Mesenchymal stem cell (in vitro differentiated cells and primary cell): ENCODE results near the gene SP6.

Source experiments
- DNase-seq: peaks from one replicate; pipeline ENCODE4 v3.0.0-alpha.2; 2013
- H2AFZ ChIP-seq: one replicate; pipeline ENCODE4 v1.6.1; 2013; ENCODE audit warnings: low read depth, mild to moderate bottlenecking, control low read depth, inconsistent platforms, low read length, moderate library complexity
- H2AK5ac ChIP-seq: 2 replicates; pipeline ENCODE4 v1.6.1; 2013; ENCODE audit warnings: low read length, moderate library complexity, mild to moderate bottlenecking, inconsistent platforms; ENCODE audit not compliant: severe bottlenecking
- H2BK120ac ChIP-seq: one replicate; pipeline ENCODE4 v1.6.1; 2013; ENCODE audit warnings: low read depth, mild to moderate bottlenecking, inconsistent platforms, low read length, moderate library complexity
- H2BK12ac ChIP-seq, 2 experiments: one replicate each; pipeline ENCODE4 v1.6.1; 2013; ENCODE audit warnings: inconsistent platforms in 2 of 2, low read length in 2 of 2, mild to moderate bottlenecking in 2 of 2, moderate library complexity in 2 of 2, control low read depth in 1 of 2
- H2BK15ac ChIP-seq: one replicate; pipeline ENCODE4 v1.6.1; 2013; ENCODE audit warnings: mild to moderate bottlenecking, low read depth, inconsistent platforms; ENCODE audit not compliant: poor library complexity, severe bottlenecking
- H2BK5ac ChIP-seq: 2 replicates; pipeline ENCODE4 v1.6.1; 2013; ENCODE audit warnings: low read depth, mild to moderate bottlenecking, low read length, control low read depth, inconsistent platforms; ENCODE audit not compliant: poor library complexity, severe bottlenecking
- H3K14ac ChIP-seq, 2 experiments: one replicate each; pipeline ENCODE4 v1.6.1; 2013; ENCODE audit warnings: inconsistent platforms in 2 of 2, low read length in 2 of 2, control low read depth in 1 of 2, mild to moderate bottlenecking in 1 of 2, moderate library complexity in 1 of 2
- H3K18ac ChIP-seq, 2 experiments: one replicate each; pipeline ENCODE4 v1.6.1; 2013; ENCODE audit warnings: inconsistent platforms in 2 of 2, low read length in 2 of 2, control low read depth in 1 of 2, low read depth in 1 of 2, mild to moderate bottlenecking in 1 of 2
- H3K23ac ChIP-seq, 2 experiments: one replicate each; pipeline ENCODE4 v1.6.1; 2013; ENCODE audit warnings: inconsistent platforms in 2 of 2, low read length in 2 of 2, mild to moderate bottlenecking in 2 of 2, moderate library complexity in 2 of 2, control low read depth in 1 of 2
- H3K27ac ChIP-seq: 2 replicates; pipeline ENCODE4 v1.5.1; 2013; ENCODE audit warnings: mild to moderate bottlenecking, moderate library complexity, low read length, control low read depth, inconsistent platforms; ENCODE audit not compliant: poor library complexity, severe bottlenecking
- H3K27me3 ChIP-seq, 2 experiments: 2 replicates each; pipeline versions ENCODE4 v1.6.1 to v1.7.0; 2013; ENCODE audit warnings: low read length in 2 of 2, mild to moderate bottlenecking in 2 of 2, moderate library complexity in 2 of 2, control low read depth in 1 of 2, inconsistent platforms in 1 of 2; ENCODE audit not compliant: control insufficient read depth in 1 of 2, insufficient read depth in 1 of 2
- H3K36me3 ChIP-seq, 2 experiments: 2 replicates each; pipeline versions ENCODE4 v1.6.1 to v1.7.0; 2013; ENCODE audit warnings: low read length in 2 of 2, control low read depth in 1 of 2, inconsistent platforms in 1 of 2, low read depth in 1 of 2, mild to moderate bottlenecking in 1 of 2; ENCODE audit not compliant: insufficient read depth in 2 of 2, control insufficient read depth in 1 of 2
- H3K4ac ChIP-seq, 2 experiments: one replicate each; pipeline ENCODE4 v1.6.1; 2013; ENCODE audit warnings: inconsistent platforms in 2 of 2, low read length in 2 of 2, mild to moderate bottlenecking in 2 of 2, moderate library complexity in 2 of 2, control low read depth in 1 of 2, low read depth in 1 of 2
- H3K4me1 ChIP-seq: 2 replicates; pipeline ENCODE4 v1.6.1; 2013; ENCODE audit warnings: low read depth, low read length, control low read depth; ENCODE audit not compliant: control insufficient read depth, insufficient read depth
- H3K4me2 ChIP-seq: 2 replicates; pipeline ENCODE4 v1.6.1; 2013; ENCODE audit warnings: low read length, mild to moderate bottlenecking, inconsistent platforms; ENCODE audit not compliant: poor library complexity, severe bottlenecking
- H3K4me3 ChIP-seq, 2 experiments: 2 replicates each; pipeline versions ENCODE4 v1.5.1 to v1.7.0; 2013; ENCODE audit warnings: low read length in 2 of 2, mild to moderate bottlenecking in 2 of 2, control low read depth in 1 of 2, low read depth in 1 of 2; ENCODE audit not compliant: insufficient read depth in 1 of 2
- H3K79me1 ChIP-seq: replicated peaks from 2 replicates; pipeline ENCODE4 v1.6.1; 2013; ENCODE audit warnings: mild to moderate bottlenecking, control low read depth, low read length, inconsistent platforms; ENCODE audit not compliant: poor library complexity, severe bottlenecking
- H3K9ac ChIP-seq: 2 replicates; pipeline ENCODE4 v1.7.0; 2013; ENCODE audit warnings: mild to moderate bottlenecking, low read length, moderate library complexity
- H3K9me3 ChIP-seq: 2 replicates; pipeline ENCODE4 v1.7.0; 2013; ENCODE audit warnings: mild to moderate bottlenecking, low read length; ENCODE audit not compliant: control insufficient read depth
- H4K8ac ChIP-seq: one replicate; pipeline ENCODE4 v1.6.1; 2013; ENCODE audit warnings: inconsistent platforms, mild to moderate bottlenecking, low read length, moderate library complexity
- H4K91ac ChIP-seq: one replicate; pipeline ENCODE4 v1.6.1; 2013; ENCODE audit warnings: mild to moderate bottlenecking, low read length, inconsistent platforms
- WGBS: methylation state at CpG from one replicate; pipeline ENCODE4 v1.1.7; 2013; ENCODE audit warnings: mixed read lengths; 5-methylcytosine and 5-hydroxymethylcytosine counted together

Gene SP6

DNA sequence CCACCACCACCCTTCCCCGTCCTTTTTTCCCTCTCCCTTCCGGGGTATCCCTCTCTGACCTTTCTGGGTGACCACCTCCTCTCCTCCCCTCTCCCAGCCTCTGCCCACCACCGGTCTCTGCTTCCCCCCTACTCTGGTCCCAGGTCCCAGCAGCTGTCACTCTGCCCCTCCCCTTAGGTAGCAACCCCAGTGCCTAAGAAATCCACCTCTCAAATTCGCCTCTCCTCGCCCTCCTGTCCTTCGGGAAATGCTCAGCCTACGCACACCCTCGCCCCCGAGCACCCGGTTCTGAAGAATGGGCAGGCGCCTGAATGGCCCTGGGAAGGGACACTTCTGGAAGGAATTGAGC is 775 bp upstream of the SP6 start:
- no peak overlapping the region for H2BK15ac ChIP-seq
- H2AFZ ChIP-seq = no peak overlapping the region
- H3K79me1 ChIP-seq = no peaks in the 10 kb centered on the region
- 30% methylated on average over 11 of the region's 11 CpGs for WGBS
- no peak overlapping the region for H3K9ac ChIP-seq
- H3K27me3 ChIP-seq = peaks cover 93 to 95% of the 10 kb centered on the region in 2 experiments
- H4K91ac ChIP-seq = no peak overlapping the region
- no peak overlapping the region for H3K4me3 ChIP-seq
- H4K8ac ChIP-seq = no peak overlapping the region
- H3K4me1 ChIP-seq = peaks cover 12% of the 10 kb centered on the region
- no peaks in the 10 kb centered on the region for H3K9me3 ChIP-seq
- H3K14ac ChIP-seq = no peak overlapping the region
- no peak overlapping the region for H2BK5ac ChIP-seq
- H2BK120ac ChIP-seq = no peak overlapping the region
- H3K27ac ChIP-seq = no peak overlapping the region
- H3K36me3 ChIP-seq = no peaks in the 10 kb centered on the region
- no peak overlapping the region for H3K4me2 ChIP-seq
- H3K18ac ChIP-seq = no peak overlapping the region
- no peak for DNase-seq
- no peak overlapping the region for H3K4ac ChIP-seq
- H2AK5ac ChIP-seq = no peak overlapping the region
- no peak overlapping the region for H2BK12ac ChIP-seq
- no peak overlapping the region for H3K23ac ChIP-seq

DNA sequence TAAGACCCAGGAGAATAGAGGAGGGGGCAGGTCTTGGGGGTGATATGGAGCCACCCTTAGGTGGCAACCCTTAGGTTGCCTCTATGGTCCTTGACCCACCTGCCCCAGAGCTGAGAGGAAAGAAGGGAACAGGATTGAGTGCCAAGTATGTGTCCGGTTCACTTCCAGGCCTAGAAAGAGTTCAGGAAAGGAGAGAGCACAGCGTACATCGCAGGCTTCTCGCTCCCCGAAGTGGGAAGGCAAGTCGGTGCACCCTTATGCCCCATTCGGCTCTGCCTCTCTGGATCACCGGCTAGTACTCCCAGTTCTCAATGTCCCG is 631 bp downstream of the SP6 start:
- DNase-seq = no peak
- H2BK120ac ChIP-seq = no peak overlapping the region

DNA sequence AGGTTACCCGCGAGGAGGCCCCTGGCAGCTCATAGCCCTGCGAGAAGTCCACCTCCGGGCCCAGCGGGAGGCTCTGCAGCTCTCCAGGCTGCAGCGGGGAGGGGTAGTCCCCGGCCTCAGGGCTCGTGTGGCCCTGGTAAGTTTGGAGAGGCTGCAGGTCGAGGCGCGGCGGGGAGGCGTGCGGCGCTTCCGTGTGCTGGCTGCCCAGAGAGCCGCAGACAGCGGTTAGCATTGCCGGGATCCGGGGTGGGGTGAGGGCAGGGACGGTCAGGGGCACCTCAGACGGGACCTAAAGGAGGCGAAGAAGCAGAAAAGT is 2.8 kb downstream of the SP6 start:
- Histone ChIP-seq H3K14ac (no peak overlapping the region), H3K4me3 (no peak overlapping the region), H3K9ac (no peak overlapping the region), H4K8ac (no peak overlapping the region), H2BK15ac (no peak overlapping the region), H3K79me1 (no peaks in the 10 kb centered on the region), H3K4ac (no peak overlapping the region), H4K91ac (no peak overlapping the region), H3K9me3 (no peaks in the 10 kb centered on the region), H2BK12ac (no peak overlapping the region), H2AK5ac (no peak overlapping the region), H3K27me3 (peaks cover 75 to 87% of the 10 kb centered on the region in 2 experiments), H2BK5ac (no peak overlapping the region), H3K4me1 (peaks cover 12% of the 10 kb centered on the region), H3K27ac (no peak overlapping the region), H3K36me3 (no peaks in the 10 kb centered on the region), H3K23ac (no peak overlapping the region), H3K4me2 (no peak overlapping the region), H2BK120ac (no peak overlapping the region), H2AFZ (no peak overlapping the region), H3K18ac (no peak overlapping the region)
- DNase-seq = no peak
- WGBS = 38% methylated on average over 14 of the region's 23 CpGs

More for the DNA sequence above, 631 bp downstream of the SP6 start:
- no peak overlapping the region for H2BK12ac ChIP-seq
- no peak overlapping the region for H3K18ac ChIP-seq
- no peak overlapping the region for H4K91ac ChIP-seq
- no peak overlapping the region for H3K27ac ChIP-seq
- H3K4me2 ChIP-seq = peak overlapping the region; percentile 78
- 20% methylated on average over 9 of the region's 9 CpGs for WGBS
- H3K4me3 ChIP-seq = peak overlapping the region in 1 of 2 experiments; percentile 61
- no peak overlapping the region for H2AFZ ChIP-seq
- no peak overlapping the region for H3K23ac ChIP-seq
- H3K4ac ChIP-seq = no peak overlapping the region
- peak overlapping the region; percentile 32 for H3K9ac ChIP-seq
- H3K9me3 ChIP-seq = no peaks in the 10 kb centered on the region
- H2AK5ac ChIP-seq = no peak overlapping the region
- H2BK15ac ChIP-seq = no peak overlapping the region
- H3K27me3 ChIP-seq = peaks cover 92 to 95% of the 10 kb centered on the region in 2 experiments
- H2BK5ac ChIP-seq = no peak overlapping the region
- H3K79me1 ChIP-seq = no peaks in the 10 kb centered on the region
- H4K8ac ChIP-seq = no peak overlapping the region
- peaks cover 12% of the 10 kb centered on the region for H3K4me1 ChIP-seq
- no peak overlapping the region for H3K14ac ChIP-seq
- H3K36me3 ChIP-seq = no peaks in the 10 kb centered on the region

DNA sequence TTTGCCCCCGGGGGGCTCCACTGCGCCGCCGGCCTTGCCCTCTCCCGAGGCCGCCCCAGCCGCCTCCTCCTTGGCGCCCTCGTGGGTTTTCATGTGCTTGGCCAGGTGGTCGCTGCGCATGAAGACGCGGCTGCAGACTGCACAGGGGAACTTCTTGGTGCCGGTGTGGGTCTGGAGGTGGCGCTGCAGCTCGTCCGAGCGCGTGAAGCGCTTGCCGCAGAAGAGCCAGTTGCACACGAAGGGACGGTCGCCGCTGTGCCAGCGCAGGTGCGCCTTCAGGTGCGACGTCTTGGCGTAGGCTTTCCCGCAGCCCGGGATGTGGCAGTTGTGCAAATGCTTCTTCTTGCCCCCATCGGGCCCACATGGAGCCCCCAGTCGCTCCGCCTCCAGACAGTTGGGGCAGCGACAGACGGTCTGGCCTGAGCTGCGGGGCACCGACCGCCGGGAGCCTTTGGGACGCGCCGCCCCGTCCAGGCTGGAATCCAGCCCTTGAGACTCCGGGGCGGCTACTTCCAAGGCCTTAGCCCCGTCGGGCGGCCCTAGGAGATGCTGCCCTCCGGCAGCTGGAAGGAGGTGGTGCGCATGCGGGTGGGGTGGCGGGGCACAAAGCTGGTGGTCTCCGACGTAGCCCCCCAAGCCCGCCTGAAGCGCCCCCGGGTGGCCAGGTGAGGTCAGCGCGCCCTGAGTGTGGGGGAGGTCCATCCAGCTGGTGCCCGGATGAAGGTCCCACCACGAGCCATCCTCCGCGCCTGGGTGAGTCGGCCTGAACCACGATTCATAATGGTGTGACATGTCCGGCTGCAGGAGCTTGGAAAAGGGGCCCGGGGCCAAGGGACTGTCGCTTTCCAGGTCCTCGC is 3.4 kb downstream of the SP6 start:
- H3K23ac ChIP-seq = no peak overlapping the region
- H3K36me3 ChIP-seq = no peaks in the 10 kb centered on the region
- no peak overlapping the region for H2BK12ac ChIP-seq
- H2AK5ac ChIP-seq = no peak overlapping the region
- H2BK15ac ChIP-seq = no peak overlapping the region
- H3K27me3 ChIP-seq = peaks cover 69 to 82% of the 10 kb centered on the region in 2 experiments
- H3K9me3 ChIP-seq = no peaks in the 10 kb centered on the region
- no peak overlapping the region for H2BK5ac ChIP-seq
- WGBS = 36% methylated on average over 71 of the region's 71 CpGs
- H3K4ac ChIP-seq = no peak overlapping the region
- no peak overlapping the region for H4K8ac ChIP-seq
- H3K4me2 ChIP-seq = no peak overlapping the region
- H3K79me1 ChIP-seq = no peaks in the 10 kb centered on the region
- no peak overlapping the region for H3K18ac ChIP-seq
- no peak overlapping the region for H2AFZ ChIP-seq
- H3K27ac ChIP-seq = no peak overlapping the region
- no peak overlapping the region for H3K4me3 ChIP-seq
- H3K4me1 ChIP-seq = peaks cover 12% of the 10 kb centered on the region
- no peak for DNase-seq
- no peak overlapping the region for H2BK120ac ChIP-seq
- H3K9ac ChIP-seq = no peak overlapping the region
- no peak overlapping the region for H3K14ac ChIP-seq
- no peak overlapping the region for H4K91ac ChIP-seq
